ENCODE data around the gene ZNF442.
"Not testable (repeated sequence)": the region's sequence is repeated elsewhere in the genome, so short reads cannot be mapped to it uniquely, and the experiment has no call there.

Gene ZNF442

DNA sequence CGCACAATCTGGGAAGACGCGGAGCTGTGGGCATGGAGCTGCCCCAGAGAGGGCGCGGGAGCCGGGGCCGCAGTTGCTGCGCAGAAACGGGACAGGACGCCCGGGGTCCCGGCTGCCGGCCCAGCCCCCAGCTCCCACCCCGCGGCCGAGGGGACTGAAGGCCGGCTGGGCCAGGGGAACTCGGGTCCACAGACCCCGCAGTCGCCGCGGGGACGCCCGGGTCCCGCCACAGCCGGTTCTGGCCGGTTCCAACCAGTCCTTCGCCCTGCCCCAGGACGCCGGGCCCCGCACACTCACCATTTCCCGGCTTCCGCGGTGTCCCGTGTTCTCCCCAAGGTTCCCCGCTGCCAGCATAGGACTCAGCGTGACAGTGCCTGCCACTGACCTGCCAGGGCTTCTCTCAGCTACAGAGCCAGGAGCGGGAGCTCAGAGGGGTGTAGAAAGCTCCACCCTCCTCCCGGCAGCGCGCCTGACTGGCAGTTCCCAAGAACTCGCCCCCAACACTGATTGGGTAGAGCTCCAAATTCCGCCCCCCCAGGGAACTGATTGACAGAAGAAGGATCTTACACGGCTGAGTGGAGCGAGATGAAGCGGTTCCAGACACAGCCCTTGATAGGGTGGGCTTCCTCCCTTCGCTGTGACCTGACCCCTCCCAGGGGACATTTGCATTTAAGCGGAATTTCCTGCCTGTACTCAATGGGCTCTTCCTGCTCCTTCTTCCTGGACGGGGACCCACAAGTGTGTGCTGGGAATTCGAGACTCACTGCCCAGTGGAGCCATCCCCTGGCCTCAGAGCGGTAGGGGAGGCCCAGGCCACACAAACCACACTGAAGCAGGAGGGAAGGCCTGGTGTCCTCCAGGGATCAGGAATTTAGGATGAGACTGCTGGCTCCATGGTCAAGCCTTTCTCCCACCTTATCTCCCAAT is at the start of gene ZNF442:
TSS of gene ZNF442 (minus strand) at position 448 of the 927 bp plus-strand sequence. CDS start 2,052 bp downstream, outside the sequence.
- peak; percentile 86 to 88 for DNase-seq (ENCODE audit: low read depth in 2 of 2)

DNA sequence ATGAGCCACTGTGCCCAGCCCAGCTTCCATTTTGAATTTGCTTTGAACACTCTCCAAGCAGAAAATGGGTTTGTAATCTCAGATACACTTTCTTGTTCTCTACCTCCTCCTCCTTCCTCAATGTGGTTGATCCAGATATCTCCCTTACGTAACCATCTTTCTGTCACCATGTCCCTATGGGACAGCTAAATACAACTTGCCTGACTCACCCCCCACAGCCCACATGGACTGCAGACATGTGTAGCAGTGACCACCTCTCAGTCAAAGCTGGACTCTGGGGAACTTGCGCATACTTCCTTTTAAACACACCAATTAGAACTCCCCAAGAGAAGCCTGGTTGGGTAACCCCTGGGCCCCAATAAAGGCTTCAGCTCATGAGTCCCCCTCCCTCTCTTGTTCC is 46.4 kb upstream of the ZNF442 start:
- no peak for DNase-seq (ENCODE audit: low read depth in 2 of 2)

GRCh38 chr19:12400633-12401502 is 35.4 kb upstream of the ZNF442 start, which contains the start of gene ZNF799:
Gene ZNF799 (minus strand): TSS chr19:12401271. CDS start chr19:12401070, 201 bp downstream.
- peak; percentile 82 to 86 for DNase-seq (ENCODE audit: low read depth in 2 of 2)

- DNase-seq (ENCODE audit: low read depth in 2 of 2), result not testable (repeated sequence)
These were observed 34.6 kb upstream of the ZNF442 start for GRCh38 chr19:12399901-12400632.

DNA sequence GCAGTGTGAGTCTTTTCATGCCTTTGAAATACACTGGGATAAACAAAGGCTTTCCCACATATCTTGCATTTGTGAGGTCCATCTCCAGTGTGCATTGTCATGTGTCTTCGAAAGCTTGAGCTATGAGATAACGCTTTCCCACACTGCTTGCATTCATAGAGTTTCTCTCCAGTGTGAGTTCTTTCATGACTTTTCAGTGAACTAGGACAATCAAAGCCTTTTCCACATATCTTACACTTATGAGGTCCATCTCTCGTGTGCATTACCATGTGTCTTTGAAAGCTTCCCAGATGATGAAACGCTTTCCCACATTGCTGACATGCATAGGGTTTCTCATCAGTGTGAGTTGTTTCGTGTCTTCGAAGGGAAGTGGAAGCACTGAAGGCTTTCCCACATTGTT is 25.7 kb upstream of the ZNF442 start:
- not testable (repeated sequence) for DNase-seq (ENCODE audit: low read depth in 2 of 2)

- not testable (repeated sequence) for DNase-seq (ENCODE audit: low read depth in 2 of 2)
These were observed 20.9 kb upstream of the ZNF442 start for GRCh38 chr19:12386365-12386764.

- DNase-seq (ENCODE audit: low read depth in 2 of 2), result no peak
These were observed 14.9 kb upstream of the ZNF442 start for GRCh38 chr19:12380444-12380737.

DNA sequence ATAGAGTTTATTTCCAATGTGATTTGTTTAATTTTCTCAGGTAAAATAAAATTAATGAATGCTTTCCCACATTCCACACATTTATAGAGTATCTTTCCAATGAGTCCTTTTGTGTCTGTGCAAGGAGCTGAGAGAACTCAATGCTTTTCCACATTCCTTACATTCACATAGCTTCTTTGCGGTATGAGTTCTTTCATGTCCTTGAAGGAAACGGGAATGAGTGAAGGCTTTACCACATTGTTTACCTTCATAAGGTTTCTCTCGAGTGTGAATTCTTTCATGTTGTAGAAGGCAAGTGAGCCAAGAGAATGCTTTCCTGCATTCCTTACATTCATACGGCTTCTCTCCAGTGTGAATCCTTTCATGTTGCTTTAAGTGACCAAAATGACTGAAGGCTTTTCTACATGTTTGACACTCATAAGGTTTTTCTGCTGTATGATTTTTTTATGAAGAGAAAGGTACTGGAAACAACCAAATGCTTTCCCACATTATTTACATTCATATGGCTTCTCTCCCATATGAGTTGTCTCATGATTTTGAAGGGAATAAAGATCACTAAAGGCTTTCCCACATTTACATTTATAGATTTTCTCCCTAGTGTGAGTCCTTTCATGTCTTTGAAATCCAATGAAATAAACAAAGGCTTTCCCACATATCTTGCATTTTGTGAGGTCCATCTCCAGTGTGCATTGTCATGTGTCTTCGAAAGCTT is 14.4 kb upstream of the ZNF442 start:
- DNase-seq (ENCODE audit: low read depth in 2 of 2), result no peak

DNA sequence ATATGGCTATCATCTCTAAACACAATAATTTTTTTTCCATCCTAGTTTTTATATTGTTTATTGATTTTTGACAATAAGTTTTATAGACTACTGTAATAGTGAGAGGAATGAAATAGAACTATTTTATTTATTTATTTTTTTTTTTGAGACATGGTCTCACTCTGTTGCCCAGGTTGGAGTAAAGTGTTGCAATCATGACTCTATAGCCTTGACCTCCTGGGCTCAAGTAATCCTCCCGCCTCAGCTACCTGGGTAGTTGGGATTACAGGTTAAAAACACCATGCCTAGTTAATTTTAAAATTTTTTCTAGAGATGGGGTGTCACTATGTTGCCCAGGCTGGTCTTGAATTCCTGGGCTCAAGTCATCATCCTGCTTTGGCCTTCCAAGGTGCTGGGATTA is 8.5 kb upstream of the ZNF442 start:
- DNase-seq (ENCODE audit: low read depth in 2 of 2), result no peak

- DNase-seq (ENCODE audit: low read depth in 2 of 2), result no peak
These were observed 870 bp downstream of the ZNF442 start for GRCh38 chr19:12364391-12365235.

DNA sequence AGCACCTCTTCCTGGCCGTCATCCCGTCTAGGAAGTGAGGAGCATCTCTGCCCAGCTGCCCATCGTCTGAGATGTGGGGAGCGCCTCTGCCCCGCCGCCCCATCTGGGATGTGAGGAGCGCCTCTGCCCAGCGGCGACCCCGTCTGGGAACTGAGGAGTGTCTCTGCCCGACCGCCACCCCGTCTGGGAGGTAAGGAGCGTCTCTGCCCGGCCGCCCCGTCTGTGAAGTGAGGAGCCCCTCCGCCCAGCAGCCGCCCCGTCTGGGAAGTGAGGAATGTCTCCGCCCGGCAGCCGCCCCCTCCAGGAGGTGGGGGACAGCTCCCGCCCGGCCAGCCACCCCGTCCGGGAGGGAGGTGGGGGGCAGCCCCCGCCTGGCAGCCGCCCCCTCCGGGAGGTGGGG is 3.2 kb downstream of the ZNF442 start:
- DNase-seq (ENCODE audit: low read depth in 2 of 2), result not testable (repeated sequence)

DNA sequence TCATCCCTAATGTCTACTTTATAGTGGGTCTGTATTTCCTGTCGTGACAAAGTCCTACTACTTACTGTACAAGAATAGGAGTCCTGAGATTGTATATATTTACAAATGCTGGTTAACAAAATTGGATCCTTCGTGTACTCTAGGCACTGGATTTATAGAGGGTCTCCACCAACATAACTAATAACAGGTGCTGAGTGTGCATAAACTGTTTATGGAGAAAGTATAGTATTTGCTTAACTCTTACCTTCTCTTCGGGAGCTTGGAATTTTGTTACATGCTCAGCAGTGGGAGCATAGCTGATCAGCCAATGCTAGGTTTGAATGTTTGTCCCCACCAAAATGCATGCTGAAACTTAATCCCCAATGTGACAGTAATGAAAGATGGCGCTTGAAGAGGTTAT is 12.1 kb downstream of the ZNF442 start:
- no peak for DNase-seq (ENCODE audit: low read depth in 2 of 2)

GRCh38 chr19:12350890-12351197 is 14.6 kb downstream of the ZNF442 start:
- no peak for DNase-seq (ENCODE audit: low read depth in 2 of 2)

DNA sequence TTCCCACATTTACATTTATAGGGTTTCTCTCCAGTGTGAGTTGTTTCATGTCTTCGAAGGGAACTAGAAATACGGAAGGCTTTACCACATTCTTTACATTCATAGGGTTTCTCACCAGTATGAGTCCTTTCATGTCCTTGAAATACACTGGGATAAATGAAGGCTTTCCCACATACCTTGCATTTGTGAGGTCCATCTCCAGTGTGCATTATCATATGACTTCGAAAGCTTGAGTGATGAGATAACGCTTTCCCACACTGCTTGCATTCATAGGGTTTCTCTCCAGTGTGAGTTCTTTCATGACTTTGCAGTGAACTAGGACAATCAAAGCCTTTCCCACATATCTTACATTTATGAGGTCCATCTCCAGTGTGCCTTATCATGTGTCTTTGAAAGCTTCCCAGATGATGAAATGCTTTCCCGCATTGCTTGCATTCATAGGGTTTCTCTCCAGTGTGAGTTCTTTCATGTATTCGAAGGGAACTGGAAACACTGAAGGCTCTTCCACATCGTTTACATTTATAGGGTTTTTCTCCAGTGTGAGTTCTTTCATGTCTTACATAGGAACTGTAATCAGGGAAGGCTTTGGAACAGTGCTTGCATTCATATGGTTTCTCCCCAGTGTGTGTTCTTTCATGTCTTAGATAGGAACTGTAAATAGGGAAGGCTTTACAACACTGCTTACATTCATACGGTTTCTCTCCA is 15.1 kb downstream of the ZNF442 start:
- no peak for DNase-seq (ENCODE audit: low read depth in 2 of 2)

DNA sequence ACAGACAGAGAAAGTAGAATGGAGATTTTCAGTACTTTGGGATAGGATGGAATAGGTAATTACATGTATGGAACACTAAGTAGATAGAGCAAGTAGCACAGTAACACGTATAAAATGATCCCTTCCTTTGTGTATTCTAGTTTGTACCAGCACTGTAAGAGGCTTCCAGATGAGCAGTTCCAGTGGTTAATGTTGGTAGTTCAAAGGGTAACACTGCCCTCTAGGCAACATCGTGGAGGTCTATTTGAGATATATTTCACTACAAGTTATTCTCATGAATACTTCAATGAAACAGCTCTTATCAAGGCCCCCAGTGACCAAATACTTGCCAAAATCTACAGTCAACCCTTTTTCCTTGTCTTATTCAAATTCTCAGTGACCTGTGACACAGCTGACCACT is 18.6 kb downstream of the ZNF442 start:
- no peak for DNase-seq (ENCODE audit: low read depth in 2 of 2)

DNA sequence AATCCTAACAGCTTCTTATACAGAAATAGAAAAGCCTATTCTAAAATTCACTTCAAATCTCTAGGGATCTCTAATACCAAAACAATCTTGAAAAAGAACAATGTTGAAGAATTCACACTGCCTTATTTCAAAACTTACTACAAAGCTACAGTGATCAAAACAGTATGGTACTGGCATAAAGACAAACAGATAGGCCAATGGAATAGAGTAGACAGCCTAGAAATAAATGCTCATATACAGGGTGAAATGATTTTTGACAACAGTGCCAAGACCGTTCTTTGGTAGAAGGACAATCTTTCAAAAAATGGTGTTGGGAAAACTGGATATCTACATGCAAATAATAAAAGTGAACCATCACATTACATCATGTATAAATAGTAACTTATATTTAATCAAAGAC is 20.3 kb downstream of the ZNF442 start:
- DNase-seq (ENCODE audit: low read depth in 2 of 2), result no peak

DNA sequence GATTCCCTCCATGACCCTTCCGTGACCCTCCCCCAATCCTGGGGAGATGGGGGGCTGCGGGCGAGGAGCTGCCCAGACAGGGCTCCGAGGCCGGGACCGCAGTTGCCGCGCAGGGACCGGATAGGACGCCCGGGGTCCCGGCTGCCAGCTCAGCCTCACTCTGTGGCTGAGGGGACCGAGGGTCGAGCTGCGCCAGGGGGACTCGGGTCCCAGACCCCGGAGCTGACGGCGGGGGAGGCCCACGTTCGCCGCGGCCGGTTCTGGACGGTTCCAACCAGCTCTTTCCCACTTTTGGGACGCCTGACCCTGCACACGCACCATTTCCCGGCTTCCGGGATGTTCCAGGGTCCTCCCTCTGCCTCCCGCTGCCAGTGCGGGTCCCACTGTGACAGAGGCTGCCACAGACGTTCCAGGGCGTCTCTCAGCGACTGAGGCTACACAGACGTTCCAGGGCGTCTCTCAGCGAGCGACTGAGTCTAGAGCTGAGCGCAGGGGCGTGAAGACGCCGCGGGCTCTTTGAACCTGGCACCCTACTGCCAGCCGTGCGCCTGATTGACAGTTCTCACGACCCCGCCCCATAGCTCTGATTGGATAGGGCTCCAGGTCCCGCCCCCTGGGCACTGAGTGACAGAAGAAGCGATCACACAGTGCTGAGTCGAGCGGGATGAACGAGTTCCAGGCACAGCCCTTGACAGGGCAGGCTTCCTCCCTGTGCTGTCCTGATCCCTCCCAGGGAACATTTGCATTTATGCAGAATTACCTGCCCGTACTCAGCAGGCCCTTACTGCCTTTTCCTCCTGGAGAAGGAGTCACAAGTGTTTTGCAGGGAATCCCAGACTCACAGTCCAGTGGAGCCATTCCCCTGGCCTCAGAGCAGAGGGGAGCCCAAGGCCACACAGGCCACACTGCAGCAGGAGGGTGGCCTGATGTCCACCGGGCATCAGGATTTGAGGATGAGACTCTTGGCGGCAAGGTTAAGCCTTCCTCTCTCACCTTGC is 32.0 kb downstream of the ZNF442 start, which contains the start of gene ZNF563:
TSS of gene ZNF563 (minus strand) at position 472 of the 998 bp plus-strand sequence. CDS start at position 321, 151 bp downstream.
- DNase-seq (ENCODE audit: low read depth in 2 of 2), result peak; percentile 84

GRCh38 chr19:12331211-12331941 is 34.1 kb downstream of the ZNF442 start:
- no peak for DNase-seq (ENCODE audit: low read depth in 2 of 2)
